HG03457 (cell line): ENCODE data around the gene DGKQ.
"Not testable (repeated sequence)": the region's sequence is repeated elsewhere in the genome, so short reads cannot be mapped to it uniquely, and the experiment has no call there.

ENCODE experiments used
- ATAC-seq: cut with Tn5 transposase; IDR thresholded peaks from one replicate; pipeline ENCODE4 v1.9.1; 2021; ENCODE audit warnings: moderate number of reproducible peaks; ENCODE audit not compliant: unreplicated experiment

The DGKQ gene

GRCh38 chr4:952881-953573 lies 20.3 kb downstream of the DGKQ start:
- no peak for ATAC-seq

- ATAC-seq, result no peak
Observed at GRCh38 chr4:951594-952468, 21.5 kb downstream of the DGKQ start.

- no peak for ATAC-seq
Observed at GRCh38 chr4:951186-951585, 22.2 kb downstream of the DGKQ start.

GRCh38 chr4:950136-951020 lies 23.0 kb downstream of the DGKQ start:
- ATAC-seq, result no peak

- ATAC-seq, result no peak
Observed at GRCh38 chr4:949656-950055, 23.7 kb downstream of the DGKQ start.

- ATAC-seq, result no peak
Observed at GRCh38 chr4:948936-949300, 24.5 kb downstream of the DGKQ start.

- no peak for ATAC-seq
Observed at GRCh38 chr4:948101-948935, 25.1 kb downstream of the DGKQ start.

- ATAC-seq, result no peak
Observed at GRCh38 chr4:947491-947971, 25.8 kb downstream of the DGKQ start.

GRCh38 chr4:946517-947471 lies 26.6 kb downstream of the DGKQ start:
- no peak for ATAC-seq

- ATAC-seq, result no peak
Observed at GRCh38 chr4:946103-946450, 27.3 kb downstream of the DGKQ start.

GRCh38 chr4:945274-946102 lies 27.9 kb downstream of the DGKQ start:
- no peak for ATAC-seq

GRCh38 chr4:939508-939907 lies 33.9 kb downstream of the DGKQ start:
- ATAC-seq, result not testable (repeated sequence)

- no peak for ATAC-seq
Observed at GRCh38 chr4:932713-933070, 40.7 kb downstream of the DGKQ start.

GRCh38 chr4:931960-932712 lies 41.2 kb downstream of the DGKQ start, which contains the start of the genes GAK and TMEM175:
TSS of gene GAK (minus strand) at chr4:932316. CDS start at chr4:932187, 129 bp downstream.
TSS of gene TMEM175 (plus strand) at chr4:932460. CDS start at chr4:947740, 15,280 bp downstream.
- peak; percentile 72 for ATAC-seq

GRCh38 chr4:931194-931959 lies 42.0 kb downstream of the DGKQ start:
- no peak for ATAC-seq

GRCh38 chr4:930827-931193 lies 42.6 kb downstream of the DGKQ start:
- no peak for ATAC-seq

- ATAC-seq, result no peak
Observed at GRCh38 chr4:930028-930551, 43.3 kb downstream of the DGKQ start.
